Measurements from ENCODE around the gene PACSIN2.

GRCh38 chr22:42993651-42994275 is 21.2 kb downstream of the PACSIN2 start:
- TF ChIP-seq SUZ12 (IDR thresholded peaks at IDR 0.05) (no peak), ZNF384 (IDR thresholded peaks at IDR 0.05) (no peak), BHLHE40 (IDR thresholded peaks at IDR 0.05; ENCODE audit: borderline replicate concordance) (no peak), HDGF (IDR thresholded peaks at IDR 0.05; ENCODE audit: borderline replicate concordance) (no peak), FOXA1 (IDR thresholded peaks at IDR 0.05) (no peak), CTBP1 (IDR thresholded peaks at IDR 0.05; ENCODE audit: borderline replicate concordance) (no peak), PKNOX1 (IDR thresholded peaks at IDR 0.05) (no peak), NFRKB (IDR thresholded peaks at IDR 0.05) (no peak), ARNT (IDR thresholded peaks at IDR 0.05) (no peak), TARDBP (IDR thresholded peaks at IDR 0.05) (no peak), LEF1 (IDR thresholded peaks at IDR 0.05; ENCODE audit: borderline replicate concordance) (no peak)

Measured in HEK293T (cell line).